Stimulated activated naive CD8-positive, alpha-beta T cell treated with anti-CD3 and anti-CD28 coated beads, Interleukin-15, Interleukin-2, amounts not matched to agents 100 ng/mL and 50 ng/mL, for 24 hours (primary cell): ENCODE measurements around the gene GALNT10.
A peak's percentile ranks its signal among the peaks of the same experiment; 100 is the strongest.

Source experiments
- H3K27ac Mint-ChIP-seq: one replicate; pipeline ENCODE4 v1.8.0; 2021; ENCODE audit warnings: mild to moderate bottlenecking, mixed read lengths
- H3K27me3 Mint-ChIP-seq: one replicate; pipeline ENCODE4 v1.8.0; 2021; ENCODE audit warnings: mixed read lengths
- H3K36me3 Mint-ChIP-seq: one replicate; pipeline ENCODE4 v1.8.0; 2021; ENCODE audit warnings: low read depth, mixed read lengths
- H3K4me1 Mint-ChIP-seq: one replicate; pipeline ENCODE4 v1.8.0; 2021; ENCODE audit warnings: low read depth, mixed read lengths
- H3K4me3 Mint-ChIP-seq: one replicate; pipeline ENCODE4 v1.8.0; 2021; ENCODE audit warnings: mild to moderate bottlenecking, mixed read lengths
- H3K9me3 Mint-ChIP-seq: one replicate; pipeline ENCODE4 v1.8.0; 2021; ENCODE audit warnings: mixed read lengths

GALNT10 gene

DNA sequence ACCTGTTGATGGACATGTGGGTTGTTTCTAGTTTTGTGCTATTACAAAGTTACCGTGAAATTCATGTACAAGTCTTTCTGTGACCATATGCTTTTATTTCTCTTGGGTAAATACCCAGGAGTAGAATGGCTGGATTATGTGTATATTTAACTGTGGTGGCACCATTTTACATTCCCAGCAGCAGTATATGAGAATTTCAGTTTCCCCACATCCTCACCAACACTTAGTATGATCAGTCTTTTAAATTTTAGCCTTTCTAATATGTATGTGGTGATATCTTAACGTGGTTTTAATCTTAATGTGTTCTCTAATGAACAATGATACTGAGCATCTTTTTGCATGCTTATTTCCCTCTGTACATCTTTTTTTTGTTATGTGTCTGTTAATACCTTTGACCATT is 36.6 kb downstream of the GALNT10 start:
- Mint-ChIP-seq H3K36me3 (peaks cover 31% of the 10 kb centered on the region), H3K9me3 (peaks cover 9% of the 10 kb centered on the region), H3K27me3 (no peaks in the 10 kb centered on the region), H3K4me1 (peaks cover 30% of the 10 kb centered on the region), H3K27ac (no peak overlapping the region), H3K4me3 (no peak overlapping the region)

DNA sequence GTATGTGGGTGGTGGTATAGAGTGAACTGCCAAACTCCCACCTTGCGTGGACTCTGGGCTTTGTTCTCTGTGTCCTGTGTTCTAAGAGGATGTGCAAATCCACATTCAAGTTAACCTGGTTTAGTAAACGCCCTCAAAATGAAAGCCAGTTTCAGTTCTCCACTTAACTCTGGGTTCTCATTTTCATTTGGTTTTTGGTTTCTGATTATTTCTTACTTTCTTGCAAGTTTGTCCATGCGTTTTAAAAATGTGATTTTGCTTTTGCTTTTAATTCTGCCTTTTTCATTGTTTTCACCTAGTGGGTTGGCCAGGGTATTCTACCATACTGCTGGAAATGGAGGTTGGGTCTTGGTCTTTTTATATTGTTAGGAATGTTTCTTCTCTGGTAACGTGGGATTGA is 38.2 kb downstream of the GALNT10 start:
- no peaks in the 10 kb centered on the region for H3K27me3 Mint-ChIP-seq
- H3K4me3 Mint-ChIP-seq, result peak overlapping the region; percentile 4
- H3K4me1 Mint-ChIP-seq, result peaks cover 21% of the 10 kb centered on the region
- H3K36me3 Mint-ChIP-seq, result peaks cover 30% of the 10 kb centered on the region
- H3K9me3 Mint-ChIP-seq, result peaks cover 9% of the 10 kb centered on the region
- H3K27ac Mint-ChIP-seq, result no peak overlapping the region

DNA sequence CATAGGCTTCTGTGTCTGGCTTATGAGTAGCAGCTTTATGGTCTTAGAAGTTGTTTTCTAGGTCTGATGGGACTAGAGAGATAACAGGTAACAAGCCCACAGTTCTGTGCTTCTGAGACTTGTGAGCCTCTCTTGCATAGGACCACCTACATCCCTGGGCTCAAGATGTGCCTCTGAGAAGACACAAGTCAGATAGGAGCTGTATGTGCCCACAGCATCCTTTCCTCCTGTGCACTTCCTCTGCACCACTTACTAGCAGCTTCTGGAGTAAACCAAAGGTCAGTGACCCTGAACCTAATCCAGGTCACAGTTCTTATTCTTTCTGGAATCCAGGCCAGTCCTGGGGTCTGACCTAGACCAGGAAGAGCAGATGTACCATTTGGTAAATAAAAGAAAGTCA is 40.0 kb downstream of the GALNT10 start:
- peaks cover 24% of the 10 kb centered on the region for H3K4me1 Mint-ChIP-seq
- no peaks in the 10 kb centered on the region for H3K27me3 Mint-ChIP-seq
- no peak overlapping the region for H3K27ac Mint-ChIP-seq
- no peak overlapping the region for H3K4me3 Mint-ChIP-seq
- peaks cover 29% of the 10 kb centered on the region for H3K36me3 Mint-ChIP-seq
- peaks cover 9% of the 10 kb centered on the region for H3K9me3 Mint-ChIP-seq

DNA sequence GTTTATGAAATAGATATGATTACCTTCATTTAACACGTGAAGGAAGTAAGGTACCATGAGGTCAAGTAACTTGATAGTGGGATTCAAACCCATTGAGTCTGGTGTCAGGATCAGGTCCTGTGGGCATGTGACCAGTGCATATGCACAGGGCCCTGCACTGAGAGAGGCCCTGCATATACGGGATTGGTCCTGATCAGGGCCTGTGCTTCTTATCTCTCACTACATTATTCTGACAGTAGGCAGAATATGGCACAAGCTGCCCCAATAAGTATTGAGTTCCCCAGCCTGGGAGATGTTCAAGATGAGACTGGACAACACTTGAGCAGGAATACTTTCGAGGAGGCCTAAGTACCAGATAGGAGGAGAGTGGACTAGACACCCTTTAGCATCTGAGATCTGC is 44.0 kb downstream of the GALNT10 start:
- Mint-ChIP-seq H3K4me1 (peaks cover 44% of the 10 kb centered on the region), H3K9me3 (no peaks in the 10 kb centered on the region), H3K4me3 (no peak overlapping the region), H3K36me3 (peaks cover 6% of the 10 kb centered on the region), H3K27ac (no peak overlapping the region), H3K27me3 (no peaks in the 10 kb centered on the region)

DNA sequence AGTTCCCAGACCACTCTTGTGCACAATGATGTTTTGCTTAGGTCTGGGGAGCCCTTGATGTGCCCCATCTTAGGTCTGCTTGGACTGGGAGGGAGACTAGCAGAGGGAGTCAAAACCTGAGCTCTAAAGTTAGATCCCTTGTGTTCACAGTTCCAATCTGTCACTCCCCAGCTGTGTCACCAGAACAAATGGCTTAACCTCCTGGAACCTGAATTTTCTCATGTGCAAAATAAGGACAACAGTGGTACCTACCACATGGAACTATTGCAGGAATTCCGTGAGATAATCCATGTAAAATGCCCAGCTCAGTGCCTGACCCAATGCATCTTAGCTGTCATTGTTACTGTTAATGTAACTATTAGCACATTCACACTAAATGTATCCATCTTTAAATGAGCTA is 45.5 kb downstream of the GALNT10 start:
- H3K36me3 Mint-ChIP-seq, result peaks cover 2% of the 10 kb centered on the region
- H3K27ac Mint-ChIP-seq, result no peak overlapping the region
- no peak overlapping the region for H3K4me3 Mint-ChIP-seq
- no peaks in the 10 kb centered on the region for H3K9me3 Mint-ChIP-seq
- H3K27me3 Mint-ChIP-seq, result no peaks in the 10 kb centered on the region
- H3K4me1 Mint-ChIP-seq, result peaks cover 48% of the 10 kb centered on the region

DNA sequence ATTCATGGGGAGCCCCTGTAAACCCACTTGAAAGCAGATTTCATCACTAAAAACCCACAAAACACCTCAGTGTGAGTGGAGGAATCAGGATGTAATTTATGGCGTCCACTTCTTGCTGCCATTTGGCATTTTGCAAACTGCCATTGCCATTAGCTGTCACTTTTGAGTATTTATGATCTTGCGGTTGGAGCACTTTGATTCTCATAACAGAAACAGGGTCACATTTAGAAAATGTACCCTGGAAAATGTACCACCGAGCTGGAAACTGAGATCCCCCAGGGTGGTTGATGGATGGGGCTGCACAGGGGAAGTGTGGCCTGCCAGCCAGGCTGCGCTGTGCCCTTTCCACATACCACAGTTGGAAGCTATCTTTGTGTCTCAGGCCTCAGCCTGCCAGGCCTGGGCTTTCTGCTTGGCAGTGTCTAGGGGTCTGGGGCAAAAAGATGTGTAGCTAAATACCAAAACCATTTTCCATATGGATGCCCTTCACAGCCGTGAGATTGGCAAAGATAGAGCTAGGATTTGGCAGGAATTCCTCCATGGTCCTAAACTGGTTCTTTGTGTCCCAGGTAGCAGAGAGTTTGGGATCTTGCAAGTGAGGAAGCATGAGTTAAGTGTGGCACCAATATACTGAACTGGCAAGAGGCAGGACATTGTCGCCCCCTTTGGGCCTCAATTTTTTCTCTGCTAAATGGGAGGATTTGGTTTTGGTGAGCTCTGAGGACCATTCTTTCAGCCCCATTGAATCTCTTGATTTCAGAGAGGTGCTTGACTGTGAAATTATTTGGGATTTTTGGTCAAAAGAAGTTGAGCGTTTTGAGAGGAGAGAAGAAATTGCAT is 46.2 kb downstream of the GALNT10 start:
- Mint-ChIP-seq H3K4me1 (peaks cover 48% of the 10 kb centered on the region), H3K4me3 (no peak overlapping the region), H3K27ac (peak overlapping the region; percentile 22), H3K9me3 (no peaks in the 10 kb centered on the region), H3K36me3 (no peaks in the 10 kb centered on the region), H3K27me3 (no peaks in the 10 kb centered on the region)

DNA sequence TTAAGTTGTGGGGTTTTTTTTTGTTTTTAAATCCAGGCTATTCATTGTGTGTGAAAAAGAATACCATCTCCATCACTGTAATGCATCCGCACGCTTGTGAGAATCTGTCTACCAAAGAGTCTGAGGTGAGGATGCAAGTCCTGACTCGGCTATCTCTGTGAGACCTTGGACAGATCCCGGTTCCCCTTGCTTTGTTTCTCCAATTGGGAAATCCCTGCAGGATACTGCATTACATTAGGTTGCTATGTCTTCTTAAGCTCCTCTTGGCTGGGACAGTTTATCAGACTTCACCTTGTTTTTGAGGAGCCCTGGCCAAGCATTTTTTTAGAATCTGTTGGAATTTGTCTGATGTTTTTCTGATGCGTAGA is 46.8 kb downstream of the GALNT10 start:
- no peaks in the 10 kb centered on the region for H3K27me3 Mint-ChIP-seq

DNA sequence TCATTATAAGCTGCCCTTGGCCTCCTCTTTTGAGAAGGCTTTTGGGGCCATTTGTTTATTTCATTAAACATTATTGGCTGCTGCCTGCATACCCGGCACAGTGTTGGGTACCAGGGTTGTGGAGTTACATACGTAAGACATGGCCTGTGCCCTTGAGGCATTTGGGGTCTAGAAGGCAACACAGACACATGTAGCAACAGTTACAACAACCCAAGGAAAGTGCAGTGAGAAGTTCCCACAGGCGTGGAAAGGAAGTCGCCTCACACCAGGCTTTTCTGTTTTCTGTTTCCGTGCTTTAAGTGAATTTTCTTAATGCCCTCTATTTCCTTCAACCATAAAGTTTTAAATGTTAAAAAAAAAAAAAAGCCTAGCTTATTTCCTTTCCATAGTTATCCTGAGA is 47.4 kb downstream of the GALNT10 start:
- no peaks in the 10 kb centered on the region for H3K9me3 Mint-ChIP-seq
- peaks cover 55% of the 10 kb centered on the region for H3K4me1 Mint-ChIP-seq
- no peaks in the 10 kb centered on the region for H3K36me3 Mint-ChIP-seq
- H3K27me3 Mint-ChIP-seq, result no peaks in the 10 kb centered on the region
- H3K27ac Mint-ChIP-seq, result no peak overlapping the region
- no peak overlapping the region for H3K4me3 Mint-ChIP-seq

More for the DNA sequence above, 46.8 kb downstream of the GALNT10 start:
- Mint-ChIP-seq H3K36me3 (no peaks in the 10 kb centered on the region), H3K4me1 (peaks cover 49% of the 10 kb centered on the region), H3K4me3 (no peak overlapping the region), H3K9me3 (no peaks in the 10 kb centered on the region), H3K27ac (no peak overlapping the region)

DNA sequence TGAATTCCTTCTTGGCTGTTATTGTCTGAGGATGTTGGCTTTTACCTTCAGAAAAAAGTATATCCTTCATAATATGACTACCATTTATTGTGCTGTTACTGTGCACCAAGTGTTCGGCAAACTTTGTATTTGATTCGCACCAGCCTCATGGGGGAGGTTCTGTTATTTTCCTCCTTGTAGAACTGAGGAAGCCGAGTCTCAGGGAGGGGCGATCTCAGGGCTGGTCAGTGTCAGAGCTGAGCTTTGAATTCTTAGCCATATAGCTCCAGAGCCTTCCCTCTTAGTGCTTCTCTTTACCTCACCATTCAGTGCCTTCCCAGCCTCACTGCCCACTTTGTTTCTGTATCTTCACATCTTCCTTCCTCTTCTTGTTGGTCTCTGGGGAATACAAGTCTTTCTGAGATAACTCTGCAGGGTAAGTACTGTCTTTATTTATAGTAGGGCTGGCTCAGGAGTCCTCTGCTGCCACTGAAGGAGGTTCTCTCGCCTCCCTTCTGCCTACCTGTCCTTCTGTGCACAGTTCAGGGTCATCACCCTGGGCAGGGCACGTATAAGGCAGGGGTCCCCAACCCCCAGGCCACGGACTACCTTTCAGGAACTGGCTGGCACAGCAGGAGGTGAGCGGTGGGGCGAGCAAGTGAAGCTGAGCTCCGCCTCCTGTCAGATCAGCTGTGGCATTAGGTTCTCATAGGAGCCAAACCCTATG is 48.4 kb downstream of the GALNT10 start:
- Mint-ChIP-seq H3K36me3 (no peaks in the 10 kb centered on the region), H3K4me3 (peak overlapping the region; percentile 2)

DNA sequence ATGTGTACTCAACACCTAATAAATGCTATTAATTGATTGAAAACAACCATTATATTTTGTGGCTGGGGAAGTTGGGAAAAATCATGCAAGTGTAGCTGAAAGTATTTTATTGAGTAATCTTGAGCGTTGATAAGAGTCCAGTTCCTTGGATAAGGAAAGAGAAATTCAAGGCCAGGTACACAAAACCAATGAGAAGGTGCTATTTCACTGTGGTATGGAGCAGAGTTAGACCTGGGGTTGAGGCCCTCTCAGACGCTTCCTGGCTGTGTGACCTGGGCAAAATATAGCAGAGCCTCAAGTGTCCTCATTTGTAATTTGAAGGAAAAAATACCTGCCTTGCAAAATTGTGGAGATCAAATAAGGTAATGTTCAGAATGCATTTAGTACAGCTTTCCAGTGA is 50.1 kb downstream of the GALNT10 start:
- H3K4me3 Mint-ChIP-seq, result no peak overlapping the region
- peaks cover 66% of the 10 kb centered on the region for H3K4me1 Mint-ChIP-seq
- no peak overlapping the region for H3K27ac Mint-ChIP-seq
- H3K9me3 Mint-ChIP-seq, result peaks cover 4% of the 10 kb centered on the region
- H3K27me3 Mint-ChIP-seq, result no peaks in the 10 kb centered on the region
- peaks cover 5% of the 10 kb centered on the region for H3K36me3 Mint-ChIP-seq

More for the DNA sequence above, 48.4 kb downstream of the GALNT10 start:
- Mint-ChIP-seq H3K27ac (no peak overlapping the region), H3K9me3 (no peaks in the 10 kb centered on the region), H3K4me1 (peaks cover 62% of the 10 kb centered on the region), H3K27me3 (no peaks in the 10 kb centered on the region)

DNA sequence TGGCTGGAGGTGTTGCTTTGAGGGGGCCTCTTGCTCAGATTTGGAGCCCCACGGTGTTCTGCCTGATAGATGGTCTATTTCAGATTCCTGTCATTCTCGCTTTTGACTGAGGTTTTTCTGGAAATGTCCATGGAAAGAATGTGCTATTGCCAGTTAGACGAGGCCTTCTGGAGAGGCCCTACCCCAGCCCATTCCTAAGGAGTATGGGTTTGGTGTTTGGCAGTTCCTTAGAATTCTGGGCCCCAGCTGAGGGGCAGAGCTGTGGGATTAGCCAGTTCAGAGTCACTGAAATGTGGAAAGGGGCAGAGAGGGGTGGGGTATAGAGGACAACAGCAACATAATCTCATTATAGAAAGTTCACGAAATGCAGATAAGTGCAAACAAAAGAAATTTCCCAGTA is 50.5 kb downstream of the GALNT10 start:
- Mint-ChIP-seq H3K4me3 (no peak overlapping the region), H3K9me3 (peaks cover 4% of the 10 kb centered on the region), H3K36me3 (peaks cover 5% of the 10 kb centered on the region), H3K27ac (no peak overlapping the region), H3K27me3 (no peaks in the 10 kb centered on the region), H3K4me1 (peaks cover 62% of the 10 kb centered on the region)

DNA sequence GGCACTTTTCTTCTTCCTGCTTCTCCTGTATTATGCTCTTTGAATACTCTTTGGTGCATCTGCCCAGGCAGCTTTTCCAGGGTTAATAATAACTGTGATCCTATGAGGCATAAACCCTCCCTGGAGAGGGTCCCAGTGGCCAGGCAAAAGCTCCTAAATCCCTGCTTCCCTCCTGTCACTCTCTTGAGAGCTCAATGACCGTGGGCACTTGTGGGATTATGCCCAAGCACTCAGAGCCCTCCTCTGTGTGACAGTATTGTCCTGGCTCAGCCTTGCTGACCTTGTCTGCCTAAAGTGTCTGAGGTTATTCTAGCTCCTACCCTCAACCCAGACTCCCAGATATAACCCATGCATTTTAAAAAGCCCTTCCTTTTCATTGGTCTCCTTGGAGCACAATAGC is 51.9 kb downstream of the GALNT10 start:
- Mint-ChIP-seq H3K4me3 (no peak overlapping the region), H3K9me3 (peaks cover 4% of the 10 kb centered on the region), H3K4me1 (peaks cover 47% of the 10 kb centered on the region), H3K27ac (no peak overlapping the region), H3K27me3 (no peaks in the 10 kb centered on the region), H3K36me3 (peaks cover 5% of the 10 kb centered on the region)

DNA sequence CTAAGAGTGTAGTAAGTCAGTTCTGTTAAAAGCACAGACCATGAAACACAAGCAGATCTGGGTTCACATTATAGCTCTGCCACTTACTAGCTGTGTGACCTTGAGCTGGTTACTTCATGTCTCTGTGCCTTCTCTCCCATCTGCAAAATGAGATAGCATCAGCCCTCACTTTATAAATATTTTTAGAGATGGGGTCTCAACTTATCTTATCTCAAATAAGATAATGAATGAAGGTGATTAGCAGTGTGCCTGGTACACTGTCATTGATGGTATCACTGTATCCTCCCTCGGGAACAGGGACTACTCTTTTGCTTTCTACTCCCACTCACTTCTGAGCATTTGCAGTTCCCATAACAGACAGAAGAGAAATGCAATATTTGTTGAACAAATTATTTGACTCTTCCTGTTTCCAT is 52.4 kb downstream of the GALNT10 start:
- peaks cover 42% of the 10 kb centered on the region for H3K4me1 Mint-ChIP-seq
- H3K4me3 Mint-ChIP-seq, result no peak overlapping the region
- no peaks in the 10 kb centered on the region for H3K27me3 Mint-ChIP-seq
- H3K9me3 Mint-ChIP-seq, result peaks cover 4% of the 10 kb centered on the region
- no peak overlapping the region for H3K27ac Mint-ChIP-seq
- H3K36me3 Mint-ChIP-seq, result peaks cover 5% of the 10 kb centered on the region

DNA sequence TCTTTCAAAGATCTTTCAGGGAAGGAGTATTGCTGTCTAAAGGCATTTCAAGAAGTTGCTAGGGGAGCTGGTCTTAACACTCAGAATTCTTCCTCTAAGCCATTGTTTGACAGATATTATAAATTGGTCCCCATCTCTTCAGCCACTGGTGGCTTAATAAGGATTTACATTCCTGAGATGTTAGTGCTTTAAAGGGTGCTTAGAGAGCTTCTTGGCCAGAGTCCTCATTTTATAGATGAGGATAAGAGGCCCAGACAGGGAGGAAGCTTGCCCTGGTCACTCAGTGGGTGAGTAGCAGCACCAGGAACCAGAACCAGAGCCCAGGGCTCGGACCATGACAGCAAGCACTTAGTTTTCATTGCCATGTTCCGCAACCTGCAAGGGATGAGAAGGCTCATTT is 53.2 kb downstream of the GALNT10 start:
- no peaks in the 10 kb centered on the region for H3K27me3 Mint-ChIP-seq
- H3K4me1 Mint-ChIP-seq, result peaks cover 36% of the 10 kb centered on the region

DNA sequence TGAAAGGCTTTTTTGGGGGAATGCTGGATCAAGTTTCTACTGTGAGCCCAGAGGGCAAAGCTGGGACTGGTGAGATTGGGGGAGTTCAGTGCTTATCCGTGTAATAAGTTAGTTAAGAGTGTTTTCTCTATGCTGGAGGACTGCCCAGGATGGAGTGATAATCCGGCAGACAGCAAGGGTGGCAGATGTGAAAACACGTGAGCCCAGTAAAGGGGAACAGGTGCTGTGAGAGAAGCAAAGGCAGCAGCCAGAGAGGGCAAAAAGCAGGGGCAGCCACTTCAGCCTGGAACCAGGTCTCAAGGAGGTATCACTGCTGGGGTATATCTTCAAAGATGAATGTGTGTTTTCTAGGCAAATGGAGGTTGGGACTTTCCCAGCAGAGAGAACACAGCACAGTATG is 53.9 kb downstream of the GALNT10 start:
- no peak overlapping the region for H3K4me3 Mint-ChIP-seq
- no peak overlapping the region for H3K27ac Mint-ChIP-seq
- peaks cover 4% of the 10 kb centered on the region for H3K9me3 Mint-ChIP-seq
- peaks cover 31% of the 10 kb centered on the region for H3K4me1 Mint-ChIP-seq
- H3K27me3 Mint-ChIP-seq, result no peaks in the 10 kb centered on the region
- H3K36me3 Mint-ChIP-seq, result peaks cover 5% of the 10 kb centered on the region

More for the DNA sequence above, 53.2 kb downstream of the GALNT10 start:
- Mint-ChIP-seq H3K4me3 (no peak overlapping the region), H3K9me3 (peaks cover 4% of the 10 kb centered on the region), H3K36me3 (peaks cover 5% of the 10 kb centered on the region), H3K27ac (no peak overlapping the region)
